HG02588 (cell line): ENCODE data around the gene KIRREL3.

ENCODE experiments used
- ATAC-seq: cut with Tn5 transposase; IDR thresholded peaks from one replicate; pipeline ENCODE4 v1.9.1; 2021; ENCODE audit warnings: mild to moderate bottlenecking, moderate library complexity; ENCODE audit not compliant: unreplicated experiment

KIRREL3 gene

DNA sequence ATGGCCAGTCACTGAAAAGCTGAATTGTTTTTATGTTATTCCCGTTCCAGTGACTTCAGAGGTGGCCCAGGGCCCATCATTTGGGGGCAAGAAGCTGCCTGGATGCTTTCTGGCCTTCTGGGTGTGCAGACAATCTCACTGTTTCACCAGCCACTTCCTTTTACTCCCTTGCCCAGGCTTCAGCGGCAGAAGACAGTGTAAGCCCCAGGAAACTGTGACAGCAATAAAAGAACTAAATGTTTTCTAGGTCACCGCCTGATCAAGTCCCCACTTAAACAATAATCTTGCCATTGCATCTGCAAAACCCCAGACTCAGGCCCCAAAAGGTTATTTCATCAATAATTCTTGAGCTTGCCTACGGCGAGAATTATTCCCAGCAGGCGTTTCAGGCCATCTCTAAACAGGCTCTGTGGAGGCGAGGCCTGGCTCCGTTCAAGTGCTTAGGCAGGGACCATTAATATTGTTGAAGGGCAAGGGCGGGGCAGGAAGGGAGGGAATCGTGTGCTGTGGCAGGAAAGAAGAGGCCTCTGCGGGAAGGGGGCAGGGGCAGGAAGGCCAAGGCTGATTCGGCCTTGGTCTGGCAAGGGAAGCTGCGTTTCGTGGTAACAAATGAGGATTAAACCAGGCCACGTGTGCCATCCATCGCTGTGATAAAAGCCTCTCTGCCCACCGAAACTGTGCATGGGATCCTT lies 252.3 kb downstream of the KIRREL3 start:
- no peak for ATAC-seq

- ATAC-seq = no peak
Observed at GRCh38 chr11:126747315-126747714, 253.3 kb downstream of the KIRREL3 start.

- no peak for ATAC-seq
Observed at GRCh38 chr11:126746443-126746842, 254.1 kb downstream of the KIRREL3 start.

DNA sequence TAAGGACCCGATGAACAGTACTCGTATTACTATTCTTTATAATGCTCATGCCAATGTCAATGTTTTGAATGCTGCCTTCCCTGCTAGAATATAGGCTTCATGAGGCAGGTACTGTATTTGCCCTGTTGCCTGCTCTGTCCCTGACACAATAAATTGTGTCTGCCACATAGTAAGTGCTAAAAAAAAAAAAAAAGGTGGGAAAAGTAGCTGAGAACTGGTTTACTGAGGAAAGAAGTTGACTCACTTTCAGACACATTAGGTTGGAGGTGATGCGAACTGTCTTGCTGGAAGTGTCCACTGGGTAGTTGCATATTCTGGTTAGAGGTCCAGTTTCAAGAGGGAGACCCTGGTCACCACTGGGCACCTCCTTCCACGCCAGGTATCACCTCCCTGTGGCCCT lies 255.9 kb downstream of the KIRREL3 start:
- no peak for ATAC-seq

DNA sequence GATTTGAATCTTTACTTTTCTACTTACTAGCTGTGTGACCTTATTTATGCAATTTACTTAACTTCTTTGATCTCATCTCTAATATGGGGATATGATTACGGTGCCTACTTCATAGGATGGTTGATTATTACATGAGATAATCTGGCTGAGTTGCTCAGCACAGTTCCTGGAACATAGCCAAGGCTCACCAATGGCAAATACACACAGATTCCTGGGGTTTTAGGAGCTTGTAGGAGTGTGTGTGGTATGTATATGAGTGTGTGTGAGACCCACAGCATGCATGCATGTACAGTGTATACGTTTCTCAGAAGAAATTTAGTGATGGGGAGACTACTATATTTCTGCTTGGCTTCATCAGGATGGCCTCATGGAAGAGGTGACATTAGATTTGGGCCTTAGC lies 256.9 kb downstream of the KIRREL3 start:
- no peak for ATAC-seq

DNA sequence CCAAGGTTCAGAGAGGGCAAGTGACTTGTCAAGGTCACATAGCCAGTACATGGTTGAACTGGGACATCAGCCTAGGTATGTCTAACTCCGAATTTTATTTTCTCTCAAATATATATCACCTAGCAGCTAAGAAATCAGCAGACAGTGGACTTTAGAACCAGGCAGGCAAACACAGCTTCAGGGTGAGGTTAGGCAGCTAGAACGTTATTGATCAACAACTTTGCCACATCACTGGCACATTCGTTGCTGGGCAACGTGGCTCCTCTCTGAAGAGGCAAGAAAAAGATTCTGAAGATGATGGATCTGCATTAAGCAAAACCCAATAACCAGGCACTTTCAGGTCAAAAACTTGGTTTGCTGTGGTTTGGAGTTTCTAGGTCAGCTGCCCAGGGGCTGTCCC lies 258.0 kb downstream of the KIRREL3 start:
- no peak for ATAC-seq

- ATAC-seq = no peak
Observed at GRCh38 chr11:126740846-126741245, 259.7 kb downstream of the KIRREL3 start.

- no peak for ATAC-seq
Observed at GRCh38 chr11:126739499-126740145, 260.9 kb downstream of the KIRREL3 start.

GRCh38 chr11:126738295-126739031 lies 262.1 kb downstream of the KIRREL3 start:
- no peak for ATAC-seq

GRCh38 chr11:126736682-126737572 lies 263.6 kb downstream of the KIRREL3 start:
- no peak for ATAC-seq

DNA sequence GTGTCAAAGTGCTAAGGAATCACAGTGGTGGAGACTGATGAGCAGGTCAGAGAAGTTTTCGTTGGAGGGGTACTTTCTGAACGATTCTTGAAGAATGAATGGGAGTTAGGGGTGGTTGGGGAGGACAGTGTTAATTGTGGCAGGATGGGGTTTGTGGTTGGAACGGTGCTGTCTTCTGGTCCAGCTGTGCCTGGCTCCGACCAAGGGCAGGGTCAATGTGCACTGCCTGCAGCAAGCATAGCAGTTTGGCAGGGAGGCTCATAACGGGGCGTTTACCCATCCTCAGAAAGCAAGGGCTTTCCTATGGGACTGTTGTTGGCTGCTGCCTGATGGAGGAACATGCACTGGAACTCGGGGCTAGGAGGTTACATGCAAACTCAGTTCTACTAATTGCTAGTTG lies 265.8 kb downstream of the KIRREL3 start:
- ATAC-seq = no peak

DNA sequence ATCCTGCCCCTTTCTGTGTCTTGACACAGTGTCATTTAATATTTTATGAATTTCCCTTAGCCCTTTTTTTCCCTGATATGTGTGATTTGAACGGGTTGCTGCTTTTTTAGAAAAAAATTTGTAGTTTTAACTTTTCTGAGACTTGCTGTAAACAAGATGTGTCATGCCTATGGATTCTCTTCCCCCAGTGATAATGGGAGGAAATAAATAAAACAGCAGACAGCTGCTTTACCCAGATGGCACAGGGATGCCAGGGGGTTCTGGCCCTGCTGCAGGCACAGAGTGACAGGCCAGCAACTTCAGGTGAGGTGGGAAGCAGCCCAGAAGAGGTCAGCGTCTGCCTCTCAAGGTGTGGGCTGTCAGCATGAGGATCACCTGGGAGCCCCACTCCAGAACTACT lies 266.9 kb downstream of the KIRREL3 start:
- ATAC-seq = no peak

DNA sequence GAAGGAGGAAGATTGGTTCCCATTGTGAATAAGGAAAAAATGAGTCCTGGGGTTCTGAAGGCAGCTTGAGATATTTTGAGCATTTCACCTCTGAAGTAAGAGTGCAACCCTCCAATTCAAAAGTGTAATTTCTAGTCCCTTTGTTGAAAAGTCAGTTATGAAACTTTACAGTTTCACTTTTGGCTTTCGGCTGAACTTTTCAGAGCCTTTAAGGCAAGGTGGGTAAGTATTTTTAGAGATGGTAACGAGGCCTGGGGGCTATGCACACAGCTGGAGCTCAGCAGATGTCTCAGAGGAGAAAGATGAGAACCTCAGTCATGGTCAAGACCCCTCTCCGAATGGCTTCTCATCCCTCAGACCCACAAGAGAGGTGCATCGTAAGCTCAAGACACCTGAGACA lies 267.6 kb downstream of the KIRREL3 start:
- ATAC-seq = no peak

GRCh38 chr11:126731576-126732142 lies 268.9 kb downstream of the KIRREL3 start:
- no peak for ATAC-seq

GRCh38 chr11:126727381-126727780 lies 273.2 kb downstream of the KIRREL3 start:
- ATAC-seq = no peak

GRCh38 chr11:126725521-126725920 lies 275.0 kb downstream of the KIRREL3 start:
- no peak for ATAC-seq

DNA sequence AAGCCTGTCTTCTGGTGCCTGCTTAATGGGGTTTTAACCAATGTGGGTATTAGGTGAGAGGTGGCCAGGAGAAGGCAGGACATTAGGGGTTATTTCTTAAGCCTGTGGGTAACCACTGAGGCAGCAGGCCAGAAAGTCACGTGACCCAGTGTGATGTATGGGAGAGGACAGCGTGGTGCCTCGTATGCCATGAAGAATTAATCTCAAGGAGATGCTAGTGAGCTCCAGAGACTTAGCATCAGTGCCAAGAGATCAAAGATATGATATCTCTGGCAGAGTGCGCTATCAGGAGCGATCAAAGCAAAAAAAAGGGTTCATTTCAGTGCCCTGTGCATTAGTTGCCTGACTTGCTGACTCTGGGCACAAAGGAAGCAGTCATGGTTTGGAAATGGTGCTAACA lies 275.5 kb downstream of the KIRREL3 start:
- no peak for ATAC-seq

GRCh38 chr11:126723665-126724045 lies 276.9 kb downstream of the KIRREL3 start:
- ATAC-seq = no peak

GRCh38 chr11:126722956-126723664 lies 277.5 kb downstream of the KIRREL3 start:
- no peak for ATAC-seq
